Activated naive CD4-positive, alpha-beta T cell treated with anti-CD3 and anti-CD28 coated beads, Interleukin-2, amount 50 U/mL, for 24 hours (primary cell): Measurements from ENCODE around the gene MOGAT2.

Experiments used
- H3K27ac Mint-ChIP-seq: one replicate; pipeline ENCODE4 v1.8.0; 2021; ENCODE audit warnings: mild to moderate bottlenecking, mixed read lengths
- H3K27me3 Mint-ChIP-seq: one replicate; pipeline ENCODE4 v1.8.0; 2021; ENCODE audit warnings: mixed read lengths
- H3K36me3 Mint-ChIP-seq: one replicate; pipeline ENCODE4 v1.8.0; 2021; ENCODE audit warnings: mixed read lengths
- H3K4me1 Mint-ChIP-seq: one replicate; pipeline ENCODE4 v1.8.0; 2021; ENCODE audit warnings: mixed read lengths
- H3K4me3 Mint-ChIP-seq: one replicate; pipeline ENCODE4 v1.8.0; 2021; ENCODE audit warnings: mild to moderate bottlenecking, mixed read lengths
- H3K9me3 Mint-ChIP-seq: one replicate; pipeline ENCODE4 v1.8.0; 2021; ENCODE audit warnings: mixed read lengths

Gene MOGAT2

GRCh38 chr11:75779960-75780359 lies 62.3 kb downstream of the MOGAT2 start:
- Mint-ChIP-seq H3K4me1 (no peaks in the 10 kb centered on the region), H3K27me3 (no peaks in the 10 kb centered on the region), H3K4me3 (no peak overlapping the region)

GRCh38 chr11:75780888-75781287 lies 63.2 kb downstream of the MOGAT2 start:
- H3K27ac Mint-ChIP-seq = no peak overlapping the region
- H3K9me3 Mint-ChIP-seq = no peaks in the 10 kb centered on the region
- H3K27me3 Mint-ChIP-seq = no peaks in the 10 kb centered on the region
- no peak overlapping the region for H3K4me3 Mint-ChIP-seq
- no peaks in the 10 kb centered on the region for H3K36me3 Mint-ChIP-seq
- no peaks in the 10 kb centered on the region for H3K4me1 Mint-ChIP-seq

More at GRCh38 chr11:75779960-75780359, 62.3 kb downstream of the MOGAT2 start:
- Mint-ChIP-seq H3K9me3 (no peaks in the 10 kb centered on the region), H3K27ac (no peak overlapping the region), H3K36me3 (no peaks in the 10 kb centered on the region)

GRCh38 chr11:75781296-75781695 lies 63.7 kb downstream of the MOGAT2 start:
- Mint-ChIP-seq H3K36me3 (no peaks in the 10 kb centered on the region), H3K4me3 (no peak overlapping the region), H3K27me3 (no peaks in the 10 kb centered on the region), H3K9me3 (no peaks in the 10 kb centered on the region), H3K4me1 (no peaks in the 10 kb centered on the region), H3K27ac (no peak overlapping the region)

GRCh38 chr11:75781831-75782230 lies 64.2 kb downstream of the MOGAT2 start:
- H3K4me3 Mint-ChIP-seq = no peak overlapping the region
- no peaks in the 10 kb centered on the region for H3K4me1 Mint-ChIP-seq
- H3K9me3 Mint-ChIP-seq = no peaks in the 10 kb centered on the region
- H3K27ac Mint-ChIP-seq = no peak overlapping the region
- no peaks in the 10 kb centered on the region for H3K36me3 Mint-ChIP-seq
- H3K27me3 Mint-ChIP-seq = no peaks in the 10 kb centered on the region
